Upper lobe of left lung (tissue), 4 donors: Measurements from ENCODE around the gene ACTG1.

Experiments
- EP300 ChIP-seq, 4 donors: sonication (generic); formaldehyde crosslinking; IDR thresholded peaks; one replicate each; pipeline ENCODE4 v1.5.1; 2017; ENCODE audit warnings: antibody characterized with exemption in 4 of 4, control low read depth in 2 of 4
- POLR2A ChIP-seq, 4 donors: fragments of 450-650 bp; IDR thresholded peaks; one replicate each; pipeline ENCODE4 v1.5.1; 2016 to 2017; ENCODE audit warnings: antibody characterized with exemption in 4 of 4, mild to moderate bottlenecking in 2 of 4
- POLR2AphosphoS5 ChIP-seq, 2 donors: sonication (generic); formaldehyde crosslinking; IDR thresholded peaks; one replicate each; pipeline ENCODE4 v1.5.1; 2017; ENCODE audit warnings: antibody characterized with exemption in 2 of 2
- TF ChIP-seq, protein P1 (sequence below), 6 experiments: fragments of 450-650 bp in 4 of 6; fragments of 200-600 bp in 2 of 6; sonication (generic) in 2 of 6; IDR thresholded peaks; one replicate each; pipeline ENCODE4 v1.5.1; 2016 to 2019; ENCODE audit warnings: antibody characterized with exemption in 6 of 6

- TF ChIP-seq, protein P1, sequence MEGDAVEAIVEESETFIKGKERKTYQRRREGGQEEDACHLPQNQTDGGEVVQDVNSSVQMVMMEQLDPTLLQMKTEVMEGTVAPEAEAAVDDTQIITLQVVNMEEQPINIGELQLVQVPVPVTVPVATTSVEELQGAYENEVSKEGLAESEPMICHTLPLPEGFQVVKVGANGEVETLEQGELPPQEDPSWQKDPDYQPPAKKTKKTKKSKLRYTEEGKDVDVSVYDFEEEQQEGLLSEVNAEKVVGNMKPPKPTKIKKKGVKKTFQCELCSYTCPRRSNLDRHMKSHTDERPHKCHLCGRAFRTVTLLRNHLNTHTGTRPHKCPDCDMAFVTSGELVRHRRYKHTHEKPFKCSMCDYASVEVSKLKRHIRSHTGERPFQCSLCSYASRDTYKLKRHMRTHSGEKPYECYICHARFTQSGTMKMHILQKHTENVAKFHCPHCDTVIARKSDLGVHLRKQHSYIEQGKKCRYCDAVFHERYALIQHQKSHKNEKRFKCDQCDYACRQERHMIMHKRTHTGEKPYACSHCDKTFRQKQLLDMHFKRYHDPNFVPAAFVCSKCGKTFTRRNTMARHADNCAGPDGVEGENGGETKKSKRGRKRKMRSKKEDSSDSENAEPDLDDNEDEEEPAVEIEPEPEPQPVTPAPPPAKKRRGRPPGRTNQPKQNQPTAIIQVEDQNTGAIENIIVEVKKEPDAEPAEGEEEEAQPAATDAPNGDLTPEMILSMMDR (IDR thresholded peaks at IDR 0.05), result no peak
- TF ChIP-seq POLR2A (IDR thresholded peaks at IDR 0.05) (no peak), POLR2AphosphoS5 (IDR thresholded peaks at IDR 0.05) (no peak), EP300 (IDR thresholded peaks at IDR 0.05) (no peak)
These were observed 22.3 kb downstream of the ACTG1 start for GRCh38 chr17:81489998-81490992.
